GM18526 (cell line): ENCODE data around the gene ZDHHC3.

Experiments used
- POLR2A ChIP-seq: IDR thresholded peaks from 3 replicates; pipeline ENCODE4 v1.6.1; 2011; ENCODE audit not compliant: insufficient read length; ENCODE audit errors: extremely low read depth

The ZDHHC3 gene

GRCh38 chr3:45002720-45003119 is 26.7 kb upstream of the ZDHHC3 start:
- TF ChIP-seq POLR2A: no peak

GRCh38 chr3:45002139-45002660 is 26.2 kb upstream of the ZDHHC3 start:
- TF ChIP-seq POLR2A: no peak

GRCh38 chr3:45001738-45002137 is 25.8 kb upstream of the ZDHHC3 start:
- no peak for TF ChIP-seq POLR2A

- no peak for TF ChIP-seq POLR2A
Measured at GRCh38 chr3:45000823-45001222, 24.8 kb upstream of the ZDHHC3 start.

- no peak for TF ChIP-seq POLR2A
Measured at GRCh38 chr3:44999782-45000181, 23.8 kb upstream of the ZDHHC3 start.

- no peak for TF ChIP-seq POLR2A
Measured at GRCh38 chr3:44996556-44996969, 20.6 kb upstream of the ZDHHC3 start.

GRCh38 chr3:44995142-44995770 is 19.3 kb upstream of the ZDHHC3 start:
- TF ChIP-seq POLR2A: no peak

GRCh38 chr3:44993471-44994205 is 17.7 kb upstream of the ZDHHC3 start:
- TF ChIP-seq POLR2A: no peak

GRCh38 chr3:44992555-44993470 is 16.8 kb upstream of the ZDHHC3 start:
- TF ChIP-seq POLR2A: no peak

GRCh38 chr3:44991326-44991725 is 15.4 kb upstream of the ZDHHC3 start:
- no peak for TF ChIP-seq POLR2A

GRCh38 chr3:44989636-44990373 is 13.8 kb upstream of the ZDHHC3 start:
- TF ChIP-seq POLR2A: no peak

- no peak for TF ChIP-seq POLR2A
Measured at GRCh38 chr3:44989141-44989540, 13.2 kb upstream of the ZDHHC3 start.

GRCh38 chr3:44988073-44988472 is 12.1 kb upstream of the ZDHHC3 start:
- no peak for TF ChIP-seq POLR2A

GRCh38 chr3:44987332-44987731 is 11.4 kb upstream of the ZDHHC3 start:
- TF ChIP-seq POLR2A: no peak

- no peak for TF ChIP-seq POLR2A
Measured at GRCh38 chr3:44984335-44984734, 8.4 kb upstream of the ZDHHC3 start.

- TF ChIP-seq POLR2A: no peak
Measured at GRCh38 chr3:44983484-44983941, 7.5 kb upstream of the ZDHHC3 start.
